Cardiac fibroblast (primary cell): ENCODE data around the gene SLC7A5.
"Not testable (repeated sequence)": the region's sequence is repeated elsewhere in the genome, so short reads cannot be mapped to it uniquely, and the experiment has no call there.

Experiments used
- DNase-seq, 2 donors: peaks; one replicate each; pipeline versions ENCODE4 v3.0.0 to v3.0.0-alpha.2; 2010; ENCODE audit warnings: low read depth in 2 of 2
- H3K4me3 ChIP-seq, 2 donors: replicated peaks in 1 of 2; 1 replicate in 1 of 2; 2 replicates in 1 of 2; pipeline ENCODE4 v1.5.1; 2011; ENCODE audit warnings: low read depth in 2 of 2, low read length in 2 of 2, mild to moderate bottlenecking in 2 of 2, moderate library complexity in 1 of 2
- CTCF ChIP-seq: IDR thresholded peaks from one replicate; pipeline ENCODE4 v1.5.1; 2011; ENCODE audit warnings: low read depth, mild to moderate bottlenecking, low read length, inconsistent platforms

Gene SLC7A5

GRCh38 chr16:87819983-87820382, 49.3 kb downstream of the SLC7A5 start:
- no peak for TF ChIP-seq CTCF
- no peak overlapping the region for H3K4me3 ChIP-seq
- DNase-seq, result no peak

- TF ChIP-seq CTCF, result no peak
- no peak overlapping the region for H3K4me3 ChIP-seq
- no peak for DNase-seq
Observed at GRCh38 chr16:87819282-87819681, 50.0 kb downstream of the SLC7A5 start.

GRCh38 chr16:87818533-87819161, 50.7 kb downstream of the SLC7A5 start:
- no peak for TF ChIP-seq CTCF
- no peak overlapping the region for H3K4me3 ChIP-seq
- no peak for DNase-seq

- no peak for DNase-seq
- TF ChIP-seq CTCF, result no peak
- H3K4me3 ChIP-seq, result no peak overlapping the region
Observed at GRCh38 chr16:87817910-87818309, 51.4 kb downstream of the SLC7A5 start.

GRCh38 chr16:87817370-87817769, 51.9 kb downstream of the SLC7A5 start:
- not testable (repeated sequence) for DNase-seq, H3K4me3 ChIP-seq

- DNase-seq, result no peak
- no peak for TF ChIP-seq CTCF
- H3K4me3 ChIP-seq, result no peak overlapping the region
Observed at GRCh38 chr16:87816507-87817100, 52.7 kb downstream of the SLC7A5 start.

GRCh38 chr16:87815567-87815966, 53.7 kb downstream of the SLC7A5 start:
- TF ChIP-seq CTCF, result no peak
- no peak overlapping the region for H3K4me3 ChIP-seq
- DNase-seq, result no peak
